ENCODE results near the gene RDX. TPM values are rescaled to one million over a fixed set of nuclear protein-coding genes. Genes with fewer than 3 reads are reported as not detected.

The RDX gene
- total RNA-seq, 1 experiment from 2014 or later: 131 TPM

DNA sequence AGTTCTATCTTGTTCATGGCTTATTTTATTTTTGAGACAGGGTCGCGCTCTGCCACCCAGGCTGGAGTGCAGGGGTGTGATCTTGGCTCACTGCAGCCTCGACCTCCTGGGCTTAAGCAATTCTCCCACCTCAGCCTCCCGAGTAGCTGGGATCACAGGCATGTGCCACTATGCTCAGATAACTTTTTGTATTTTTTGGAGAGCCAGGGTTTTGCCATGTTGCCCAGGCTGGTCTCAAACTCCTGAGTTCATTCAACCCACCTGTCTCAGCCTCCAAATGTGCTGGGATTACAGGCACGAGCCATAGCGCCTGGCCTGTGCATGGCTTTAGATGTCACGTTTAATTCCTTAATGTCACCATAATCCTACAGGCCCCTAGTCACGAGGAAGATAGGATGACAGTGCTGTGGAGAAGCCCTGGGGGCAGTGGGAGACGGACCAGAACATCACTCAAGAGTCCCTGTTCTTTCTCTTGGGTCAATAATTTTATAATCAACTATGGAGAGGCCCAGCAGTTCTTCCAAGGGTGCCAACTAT lies 99.5 kb downstream of the RDX start:
- no TSS peak for BruUV-seq (replicated peaks)
- Histone ChIP-seq H3K4me2 (ENCODE audit: low read length) (peak overlapping the region; percentile 53), H3K27me3 (ENCODE audit: insufficient read depth, low read length) (no peaks in the 10 kb centered on the region), H4K20me1 (ENCODE audit: insufficient read depth) (0 out of 2 replicates have a peak, but pooled peaks cover 3% of the 10 kb centered on the region), H3K4me1 (ENCODE audit: control insufficient read depth in 1 of 2, insufficient read depth in 2 of 2, low read length in 2 of 2) (peaks cover 44 to 46% of the 10 kb centered on the region in 2 experiments), H3K9me2 (ENCODE audit: insufficient read depth) (no peaks in the 10 kb centered on the region), H3K79me2 (ENCODE audit: insufficient read depth, low read length) (no peaks in the 10 kb centered on the region), H3K9me3 (ENCODE audit: control insufficient read depth in 1 of 2, insufficient read depth in 1 of 2, low read depth in 1 of 2, low read length in 2 of 2) (no peaks in the 10 kb centered on the region), H3K4me3 (replicated peaks in 1 of 2; ENCODE audit: low read depth in 1 of 2, low read length in 2 of 2) (no peak overlapping the region), H3K36me3 (ENCODE audit: control insufficient read depth in 1 of 2, insufficient read depth in 2 of 2, low read length in 2 of 2) (no peaks in the 10 kb centered on the region), H3K9ac (ENCODE audit: low read length) (peak overlapping the region; percentile 13; the same call in 1 of the 2 replicates), H2AFZ (ENCODE audit: low read depth, low read length, poor library complexity, severe bottlenecking) (no peak overlapping the region), H3K27ac (ENCODE audit: low read depth, low read length) (peak overlapping the region; percentile 80)
- ATAC-seq (no peak), DNase-seq (ENCODE audit: low read depth, low spot score) (no peak)
- no peak for TF ChIP-seq SIN3A (IDR thresholded peaks at IDR 0.05; ENCODE audit: low read depth)
- TF ChIP-seq CEBPB (IDR thresholded peaks at IDR 0.05; ENCODE audit: low read depth): no peak
- TF ChIP-seq, protein P1, sequence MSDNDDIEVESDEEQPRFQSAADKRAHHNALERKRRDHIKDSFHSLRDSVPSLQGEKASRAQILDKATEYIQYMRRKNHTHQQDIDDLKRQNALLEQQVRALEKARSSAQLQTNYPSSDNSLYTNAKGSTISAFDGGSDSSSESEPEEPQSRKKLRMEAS (IDR thresholded peaks at IDR 0.05): no peak
- TF ChIP-seq FOSL1 (IDR thresholded peaks at IDR 0.05; ENCODE audit: low read depth): no peak
- TF ChIP-seq, protein P2, sequence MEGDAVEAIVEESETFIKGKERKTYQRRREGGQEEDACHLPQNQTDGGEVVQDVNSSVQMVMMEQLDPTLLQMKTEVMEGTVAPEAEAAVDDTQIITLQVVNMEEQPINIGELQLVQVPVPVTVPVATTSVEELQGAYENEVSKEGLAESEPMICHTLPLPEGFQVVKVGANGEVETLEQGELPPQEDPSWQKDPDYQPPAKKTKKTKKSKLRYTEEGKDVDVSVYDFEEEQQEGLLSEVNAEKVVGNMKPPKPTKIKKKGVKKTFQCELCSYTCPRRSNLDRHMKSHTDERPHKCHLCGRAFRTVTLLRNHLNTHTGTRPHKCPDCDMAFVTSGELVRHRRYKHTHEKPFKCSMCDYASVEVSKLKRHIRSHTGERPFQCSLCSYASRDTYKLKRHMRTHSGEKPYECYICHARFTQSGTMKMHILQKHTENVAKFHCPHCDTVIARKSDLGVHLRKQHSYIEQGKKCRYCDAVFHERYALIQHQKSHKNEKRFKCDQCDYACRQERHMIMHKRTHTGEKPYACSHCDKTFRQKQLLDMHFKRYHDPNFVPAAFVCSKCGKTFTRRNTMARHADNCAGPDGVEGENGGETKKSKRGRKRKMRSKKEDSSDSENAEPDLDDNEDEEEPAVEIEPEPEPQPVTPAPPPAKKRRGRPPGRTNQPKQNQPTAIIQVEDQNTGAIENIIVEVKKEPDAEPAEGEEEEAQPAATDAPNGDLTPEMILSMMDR (IDR thresholded peaks at IDR 0.05 in 2 of 3, conservative IDR thresholded peaks at IDR 0.05 in 1 of 3; ENCODE audit: borderline replicate concordance in 1 of 3, insufficient read depth in 1 of 3, low read depth in 2 of 3, low read length in 2 of 3): no peak
- TF ChIP-seq, protein P3, sequence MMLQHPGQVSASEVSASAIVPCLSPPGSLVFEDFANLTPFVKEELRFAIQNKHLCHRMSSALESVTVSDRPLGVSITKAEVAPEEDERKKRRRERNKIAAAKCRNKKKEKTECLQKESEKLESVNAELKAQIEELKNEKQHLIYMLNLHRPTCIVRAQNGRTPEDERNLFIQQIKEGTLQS (IDR thresholded peaks at IDR 0.05): no peak
- TF ChIP-seq CBX3 (IDR thresholded peaks at IDR 0.05; ENCODE audit: low read depth): no peak
- TF ChIP-seq JUND (IDR thresholded peaks at IDR 0.05): no peak
- CTCF ChIA-PET: interaction anchor here (0.9 to 1.5 kb wide), 4 partner anchors 8 to 238 kb away, joined by 3 to 7 read pairs (median 3); no protein-coding TSS in a partner anchor
- RAD21 ChIA-PET (ENCODE audit: low non-redundant PET in 1 of 2, low total read pairs in 2 of 2, uncharacterized antibody in 2 of 2, unreplicated experiment in 2 of 2): no interaction called here
- POLR2A ChIA-PET: no interaction called here
- intact Hi-C loops (cut with micrococcal nuclease): loop anchor here (10.0 kb wide), 1 partner anchor 1238 kb away; no protein-coding TSS in a partner anchor
